ENCODE data around the gene CLEC2A.

CLEC2A gene

DNA sequence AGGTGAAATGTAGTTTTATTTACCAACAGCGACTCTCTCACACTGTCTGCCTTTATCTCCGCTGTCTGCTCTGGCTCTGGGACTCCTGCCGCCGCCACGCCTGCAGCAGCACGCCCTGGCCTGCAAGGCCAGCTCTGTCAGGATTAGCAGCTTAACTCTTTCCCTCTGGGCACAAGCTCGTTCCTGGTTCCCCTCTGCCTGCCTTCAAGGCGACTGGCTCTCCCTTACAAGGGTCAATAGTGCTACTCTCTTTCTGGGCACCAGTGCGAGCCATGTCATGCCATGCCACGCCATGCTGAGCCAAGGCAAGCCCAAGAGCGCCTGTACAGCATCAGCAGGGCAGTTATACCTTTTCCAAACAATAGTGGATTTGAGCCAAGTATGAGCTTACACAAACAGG, 59.4 kb downstream of the CLEC2A start:
- Histone ChIP-seq H3K27me3 (ENCODE audit: control insufficient read depth, insufficient read depth, low read length) (no peaks in the 10 kb centered on the region), H3K9ac (ENCODE audit: low read depth, low read length) (no peak overlapping the region), H3K4me1 (ENCODE audit: control insufficient read depth, insufficient read depth, low read length) (peaks cover 9% of the 10 kb centered on the region), H3K36me3 (ENCODE audit: control insufficient read depth, insufficient read depth, low read length) (no peaks in the 10 kb centered on the region), H3K4me3 (ENCODE audit: low read depth, low read length) (no peak overlapping the region), H3K9me3 (ENCODE audit: control insufficient read depth, insufficient read depth, low read length) (no peaks in the 10 kb centered on the region)

DNA sequence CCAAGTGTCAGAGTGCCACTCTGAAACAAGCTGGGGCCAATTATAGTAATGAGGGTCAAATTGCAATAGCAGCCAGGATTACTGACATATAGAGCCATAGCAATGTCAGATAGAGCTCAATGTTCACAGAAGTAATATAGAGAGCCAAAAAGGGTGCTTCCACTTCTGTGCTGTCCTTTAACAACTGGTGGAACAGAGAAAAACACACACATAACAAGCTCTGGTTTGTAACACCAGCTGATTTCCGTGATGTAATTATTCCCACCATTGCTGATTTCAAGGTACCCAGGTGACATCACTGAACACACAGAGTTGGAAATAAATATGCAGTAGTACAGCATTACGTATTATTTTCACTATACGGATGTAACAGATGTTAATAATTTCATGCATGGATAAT, 60.0 kb downstream of the CLEC2A start:
- no peak overlapping the region for H3K9ac ChIP-seq (ENCODE audit: low read depth, low read length)
- H3K4me3 ChIP-seq (ENCODE audit: low read depth, low read length) = no peak overlapping the region
- H3K36me3 ChIP-seq (ENCODE audit: control insufficient read depth, insufficient read depth, low read length) = no peaks in the 10 kb centered on the region
- H3K27me3 ChIP-seq (ENCODE audit: control insufficient read depth, insufficient read depth, low read length) = no peaks in the 10 kb centered on the region
- H3K4me1 ChIP-seq (ENCODE audit: control insufficient read depth, insufficient read depth, low read length) = peaks cover 9% of the 10 kb centered on the region
- no peaks in the 10 kb centered on the region for H3K9me3 ChIP-seq (ENCODE audit: control insufficient read depth, insufficient read depth, low read length)

DNA sequence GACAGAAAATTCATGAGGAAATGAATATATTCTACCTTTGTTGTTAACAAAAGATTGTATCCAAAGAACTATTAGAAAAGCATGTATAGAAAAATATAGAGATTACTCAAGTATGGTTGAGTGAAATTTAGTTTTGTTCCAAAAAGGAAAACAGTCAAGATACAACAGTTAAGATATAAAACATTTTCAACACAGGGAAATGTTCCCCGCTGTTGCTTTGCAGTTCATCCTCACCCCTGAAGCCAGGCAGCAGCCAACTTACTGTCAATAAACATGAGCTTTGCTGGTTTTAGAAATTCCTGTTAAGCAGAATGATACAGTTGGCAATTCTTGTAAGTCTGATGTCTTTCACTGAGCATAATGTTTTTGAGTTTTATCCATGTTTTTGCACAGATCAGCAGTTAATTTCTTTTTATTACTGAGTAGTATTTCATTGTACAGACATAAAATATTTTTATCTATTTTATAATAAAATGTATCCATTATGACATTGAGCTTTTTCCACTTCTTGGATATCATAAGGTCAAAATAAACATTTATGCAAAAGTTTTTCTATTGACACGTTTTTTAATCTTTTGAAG, 61.8 kb downstream of the CLEC2A start:
- Histone ChIP-seq H3K9me3 (ENCODE audit: control insufficient read depth, insufficient read depth, low read length) (no peaks in the 10 kb centered on the region), H3K4me1 (ENCODE audit: control insufficient read depth, insufficient read depth, low read length) (peaks cover 9% of the 10 kb centered on the region), H3K4me3 (ENCODE audit: low read depth, low read length) (no peak overlapping the region), H3K36me3 (ENCODE audit: control insufficient read depth, insufficient read depth, low read length) (no peaks in the 10 kb centered on the region), H3K27me3 (ENCODE audit: control insufficient read depth, insufficient read depth, low read length) (no peaks in the 10 kb centered on the region), H3K9ac (ENCODE audit: low read depth, low read length) (no peak overlapping the region)

DNA sequence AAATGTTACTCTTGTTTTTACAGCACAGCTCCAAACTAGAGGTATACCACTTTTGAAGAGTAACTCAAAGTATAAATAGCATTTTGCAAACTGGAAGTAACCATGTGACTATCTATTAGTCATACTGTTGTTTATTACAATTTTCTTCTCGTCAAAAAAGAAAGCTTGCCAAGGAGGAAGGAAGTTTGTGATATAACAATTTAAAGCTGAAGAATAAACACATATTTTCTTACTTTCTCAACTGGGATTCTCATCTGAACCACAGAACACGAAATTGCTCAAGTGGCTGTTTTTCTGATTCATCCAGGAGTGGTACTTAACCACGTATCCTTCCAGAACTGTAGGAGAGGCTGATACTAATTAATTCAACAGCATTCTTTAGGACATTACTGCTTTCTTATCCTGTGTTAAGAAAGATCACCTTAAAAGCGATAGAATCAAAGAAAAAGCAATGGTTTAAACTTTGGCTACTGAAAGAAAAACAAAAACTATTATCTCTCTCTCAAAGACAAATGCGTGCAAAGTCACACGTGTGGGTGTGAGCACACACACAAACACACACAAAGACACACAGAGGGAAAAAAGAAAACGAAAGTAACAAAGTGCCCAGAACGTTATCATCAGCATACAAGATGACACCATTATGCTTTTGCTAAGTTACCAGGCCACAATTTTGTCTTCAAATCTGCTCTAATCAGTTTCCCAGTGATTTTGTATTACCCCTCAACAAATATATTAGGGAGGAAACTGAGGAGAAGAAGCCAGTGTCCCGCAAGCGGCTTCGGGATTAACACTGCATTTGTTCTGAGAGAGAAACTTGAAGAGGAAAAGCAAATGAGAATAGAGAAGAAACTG, 62.6 kb downstream of the CLEC2A start, which contains the start of gene CLEC2B:
Gene CLEC2B, minus strand, starts transcription at position 48 of the 855 bp plus-strand sequence.
- Histone ChIP-seq H3K4me1 (ENCODE audit: control insufficient read depth, insufficient read depth, low read length) (peaks cover 9% of the 10 kb centered on the region), H3K9me3 (ENCODE audit: control insufficient read depth, insufficient read depth, low read length) (no peaks in the 10 kb centered on the region), H3K9ac (ENCODE audit: low read depth, low read length) (no peak within 1 kb of the TSS), H3K36me3 (ENCODE audit: control insufficient read depth, insufficient read depth, low read length) (no peaks in the 10 kb centered on the region), H3K4me3 (ENCODE audit: low read depth, low read length) (no peak within 1 kb of the TSS), H3K27me3 (ENCODE audit: control insufficient read depth, insufficient read depth, low read length) (no peaks in the 10 kb centered on the region)

DNA sequence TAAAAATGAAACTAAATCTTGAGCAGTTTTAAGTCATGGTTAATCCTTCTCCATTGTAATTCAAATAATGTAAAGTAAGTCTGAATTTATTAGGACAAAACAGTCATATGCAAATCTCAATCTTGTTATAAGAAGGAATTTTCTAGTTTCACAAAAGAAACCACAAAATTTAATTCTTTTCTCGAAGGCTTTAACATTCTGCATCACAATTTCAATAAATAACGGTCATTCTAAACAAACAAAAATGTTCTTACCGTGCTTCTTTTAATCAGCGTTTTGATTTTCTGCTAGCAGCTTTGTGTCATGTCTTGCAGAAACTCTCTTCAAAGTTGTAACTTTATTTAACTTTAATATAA, 63.2 kb downstream of the CLEC2A start:
- Histone ChIP-seq H3K4me3 (ENCODE audit: low read depth, low read length) (no peak overlapping the region), H3K9ac (ENCODE audit: low read depth, low read length) (no peak overlapping the region), H3K9me3 (ENCODE audit: control insufficient read depth, insufficient read depth, low read length) (no peaks in the 10 kb centered on the region), H3K4me1 (ENCODE audit: control insufficient read depth, insufficient read depth, low read length) (peaks cover 9% of the 10 kb centered on the region), H3K27me3 (ENCODE audit: control insufficient read depth, insufficient read depth, low read length) (no peaks in the 10 kb centered on the region), H3K36me3 (ENCODE audit: control insufficient read depth, insufficient read depth, low read length) (no peaks in the 10 kb centered on the region)

DNA sequence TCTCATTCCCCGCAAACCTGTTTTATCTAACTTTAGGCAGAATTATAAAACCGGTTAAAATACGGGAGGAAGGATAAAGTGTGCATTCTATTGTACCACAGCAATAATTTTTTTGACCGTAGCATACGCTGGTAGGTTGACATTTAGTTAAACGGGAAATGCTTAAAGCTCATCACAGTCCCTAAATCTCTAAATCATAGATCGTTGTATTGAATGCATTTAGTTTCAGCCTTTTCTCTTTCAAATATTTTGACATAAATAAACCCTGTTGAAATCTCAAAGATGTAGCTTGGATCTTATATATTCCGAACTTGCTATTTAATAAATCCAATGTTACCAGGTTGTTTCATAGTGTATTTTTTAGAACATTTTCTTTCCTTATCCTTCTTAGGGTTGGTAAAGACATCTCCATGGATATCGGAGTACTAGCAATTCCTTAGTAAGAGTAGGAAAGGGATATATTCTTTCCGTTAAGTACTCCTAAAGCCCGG, 63.8 kb downstream of the CLEC2A start:
- H3K9me3 ChIP-seq (ENCODE audit: control insufficient read depth, insufficient read depth, low read length) = no peaks in the 10 kb centered on the region
- H3K4me3 ChIP-seq (ENCODE audit: low read depth, low read length) = no peak overlapping the region
- no peaks in the 10 kb centered on the region for H3K27me3 ChIP-seq (ENCODE audit: control insufficient read depth, insufficient read depth, low read length)
- H3K36me3 ChIP-seq (ENCODE audit: control insufficient read depth, insufficient read depth, low read length) = no peaks in the 10 kb centered on the region
- H3K4me1 ChIP-seq (ENCODE audit: control insufficient read depth, insufficient read depth, low read length) = peaks cover 9% of the 10 kb centered on the region
- H3K9ac ChIP-seq (ENCODE audit: low read depth, low read length) = no peak overlapping the region

DNA sequence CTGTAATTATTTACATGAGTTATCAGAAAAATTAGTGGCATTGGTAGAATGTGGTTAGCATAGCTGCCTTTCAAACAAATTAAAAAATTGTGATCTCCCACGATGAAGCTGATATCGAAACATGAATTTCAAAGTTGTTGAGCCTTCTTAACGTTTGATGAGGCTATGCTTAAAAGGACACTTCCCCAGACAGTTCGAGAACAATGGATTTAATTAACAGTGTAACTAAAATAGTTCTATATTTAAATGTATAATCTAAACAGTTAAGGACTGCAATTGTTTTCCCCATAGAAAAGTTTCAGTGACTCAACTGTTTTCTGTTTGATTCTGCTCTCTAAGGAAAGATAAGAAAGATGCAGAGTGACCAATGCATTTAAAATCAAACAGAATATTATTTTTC, 64.6 kb downstream of the CLEC2A start:
- H3K4me3 ChIP-seq (ENCODE audit: low read depth, low read length) = no peak overlapping the region
- no peaks in the 10 kb centered on the region for H3K27me3 ChIP-seq (ENCODE audit: control insufficient read depth, insufficient read depth, low read length)
- H3K36me3 ChIP-seq (ENCODE audit: control insufficient read depth, insufficient read depth, low read length) = no peaks in the 10 kb centered on the region
- H3K9ac ChIP-seq (ENCODE audit: low read depth, low read length) = no peak overlapping the region
- H3K4me1 ChIP-seq (ENCODE audit: control insufficient read depth, insufficient read depth, low read length) = peaks cover 9% of the 10 kb centered on the region
- H3K9me3 ChIP-seq (ENCODE audit: control insufficient read depth, insufficient read depth, low read length) = no peaks in the 10 kb centered on the region

DNA sequence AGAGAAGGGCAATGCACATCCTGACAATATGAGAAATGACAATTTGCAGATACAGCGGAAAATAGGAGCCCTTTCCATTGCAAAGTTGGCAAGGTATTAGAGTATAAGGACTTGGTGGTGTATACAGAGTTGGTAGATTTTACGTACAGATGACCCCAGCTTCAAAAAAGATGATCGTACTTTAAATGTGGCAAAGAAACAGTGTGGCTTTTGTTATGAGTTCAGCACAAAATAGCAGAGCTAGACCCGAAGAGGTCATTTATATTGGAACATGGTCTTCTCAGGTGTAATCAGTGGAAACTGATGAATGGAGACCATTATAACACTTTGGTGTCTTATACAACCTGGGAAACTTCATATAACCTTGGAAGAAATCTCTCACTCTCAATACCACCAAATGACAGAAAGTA, 65.3 kb downstream of the CLEC2A start:
- H3K27me3 ChIP-seq (ENCODE audit: control insufficient read depth, insufficient read depth, low read length) = no peaks in the 10 kb centered on the region
- H3K9ac ChIP-seq (ENCODE audit: low read depth, low read length) = no peak overlapping the region
- H3K4me3 ChIP-seq (ENCODE audit: low read depth, low read length) = no peak overlapping the region
- no peaks in the 10 kb centered on the region for H3K36me3 ChIP-seq (ENCODE audit: control insufficient read depth, insufficient read depth, low read length)
- no peaks in the 10 kb centered on the region for H3K9me3 ChIP-seq (ENCODE audit: control insufficient read depth, insufficient read depth, low read length)
- peaks cover 9% of the 10 kb centered on the region for H3K4me1 ChIP-seq (ENCODE audit: control insufficient read depth, insufficient read depth, low read length)

DNA sequence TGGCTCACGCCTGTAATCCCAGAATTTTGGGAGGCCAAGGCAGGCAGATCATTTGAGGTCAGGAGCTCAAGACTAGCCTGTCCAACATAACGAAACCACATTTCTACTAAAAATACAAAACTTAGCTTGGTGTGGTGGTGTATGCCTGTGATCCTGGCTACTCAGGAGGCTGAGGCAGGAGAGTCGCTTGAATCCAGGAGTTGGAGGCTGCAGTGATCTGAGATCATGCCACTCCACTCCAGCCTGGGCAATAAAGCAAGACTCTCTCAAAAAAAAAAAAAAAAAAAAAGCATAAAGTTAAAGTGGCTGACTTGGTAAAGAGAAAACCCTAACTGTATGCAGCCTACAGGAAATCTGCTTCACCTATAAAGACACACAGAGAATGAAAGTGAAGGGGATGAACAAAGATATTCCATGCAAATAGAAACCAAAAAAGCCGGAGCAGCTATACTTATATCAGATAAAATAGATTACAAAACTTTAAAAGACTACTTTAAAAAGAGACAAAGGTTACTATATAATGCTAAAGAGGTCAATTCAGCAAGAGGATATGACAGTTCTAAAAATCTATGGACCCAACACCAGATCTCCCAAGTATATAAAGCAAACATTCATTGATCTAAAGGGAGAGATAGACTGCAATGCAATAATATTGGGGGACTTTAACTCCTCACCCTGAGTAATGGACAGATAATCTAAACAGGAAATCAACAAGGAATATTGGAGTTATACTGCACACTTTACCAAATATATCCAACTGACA, 67.1 kb downstream of the CLEC2A start:
- Histone ChIP-seq H3K4me3 (ENCODE audit: low read depth, low read length) (no peak overlapping the region), H3K4me1 (ENCODE audit: control insufficient read depth, insufficient read depth, low read length) (peaks cover 9% of the 10 kb centered on the region), H3K36me3 (ENCODE audit: control insufficient read depth, insufficient read depth, low read length) (no peaks in the 10 kb centered on the region), H3K9me3 (ENCODE audit: control insufficient read depth, insufficient read depth, low read length) (no peaks in the 10 kb centered on the region), H3K27me3 (ENCODE audit: control insufficient read depth, insufficient read depth, low read length) (no peaks in the 10 kb centered on the region), H3K9ac (ENCODE audit: low read depth, low read length) (no peak overlapping the region)
